NCI-H146 (cell line): ENCODE results near the gene ABCA4.
"Not testable (repeated sequence)": the region's sequence is repeated elsewhere in the genome, so short reads cannot be mapped to it uniquely, and the experiment has no call there.

Experiments used
- DNase-seq: peaks from one replicate; lab custom pipeline; 2025; lab: John Stamatoyannopoulos, UW

Gene ABCA4

DNA sequence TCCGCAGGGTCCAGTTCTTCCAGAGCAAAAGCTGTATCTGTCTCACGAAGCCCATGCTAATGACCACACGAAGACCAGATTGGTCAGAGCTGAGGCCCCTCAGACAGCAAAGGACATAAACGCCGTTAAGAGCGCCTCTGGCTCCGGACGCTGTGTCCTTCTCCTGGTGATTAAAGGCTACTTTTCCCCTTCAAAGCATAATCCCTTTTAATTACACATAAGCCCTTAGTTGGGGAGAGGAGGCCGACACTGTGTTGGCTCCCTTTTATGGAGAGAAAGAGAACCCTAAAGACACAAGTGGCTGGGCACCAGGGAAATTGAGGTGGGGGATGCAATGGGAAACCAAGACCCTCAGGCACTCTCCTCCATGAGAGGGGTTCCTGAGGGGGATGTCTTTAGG, at the start of gene ABCA4:
Gene ABCA4 (minus strand): TSS at position 158 of the 400 bp plus-strand sequence. CDS start 103 bp downstream, at position 55.
- DNase-seq = no peak

DNA sequence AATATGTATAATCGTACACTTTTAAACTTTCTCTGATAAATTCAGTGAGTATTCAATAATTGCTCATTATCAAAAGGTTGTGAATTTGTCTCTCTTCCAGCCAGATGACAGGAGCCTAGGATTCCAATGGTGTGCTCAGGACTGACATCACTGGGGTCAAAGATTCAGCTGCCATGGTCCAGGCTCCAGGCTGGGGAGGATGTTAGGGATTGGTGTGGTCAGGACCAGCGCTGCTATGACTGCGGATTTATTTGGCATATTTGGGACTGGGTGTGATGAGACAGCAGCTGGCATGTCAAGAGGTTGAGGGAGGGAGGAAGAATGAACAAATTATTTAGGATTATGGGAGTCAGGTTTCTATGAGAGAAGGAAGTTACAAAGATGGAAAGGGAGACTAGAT, 48.2 kb upstream of the ABCA4 start:
- DNase-seq = no peak

DNA sequence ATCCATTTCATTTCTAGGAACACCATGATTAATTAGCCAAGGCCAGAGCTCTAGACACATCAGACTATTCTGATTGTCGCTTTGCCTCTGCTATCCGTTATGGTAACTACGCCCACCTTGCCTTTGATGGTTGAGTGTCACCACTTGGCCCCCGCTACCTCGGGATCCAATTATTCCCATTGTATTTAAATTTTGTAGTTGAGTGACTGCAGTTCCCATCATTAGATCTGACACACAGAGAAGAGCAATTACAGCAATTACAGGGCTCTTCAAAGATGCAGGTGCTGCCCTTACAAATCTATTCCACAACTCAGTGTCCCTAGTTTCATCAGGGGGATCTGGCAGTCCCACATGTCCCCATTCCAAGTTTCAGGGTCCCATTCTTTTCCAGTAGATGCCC, 44.9 kb upstream of the ABCA4 start:
- no peak for DNase-seq

DNA sequence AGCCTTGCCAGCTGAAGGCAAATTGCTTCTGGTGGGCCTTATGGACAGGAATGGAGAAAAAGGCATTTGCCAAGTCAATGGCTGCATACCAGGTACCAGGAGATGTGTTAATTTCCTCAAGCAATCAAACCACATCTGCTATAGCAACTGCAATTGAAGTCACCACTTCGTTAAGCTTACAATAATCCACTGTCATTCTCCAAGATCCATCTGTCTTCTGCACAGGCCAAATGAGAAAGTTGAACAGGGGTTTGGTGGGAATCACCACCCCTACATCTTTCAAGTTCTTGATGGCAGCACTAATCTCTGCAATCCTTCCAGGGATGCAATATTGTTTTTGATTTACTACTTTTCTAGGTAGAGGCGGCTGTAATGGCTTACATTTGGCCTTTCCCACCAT, 43.9 kb upstream of the ABCA4 start:
- DNase-seq = not testable (repeated sequence)

DNA sequence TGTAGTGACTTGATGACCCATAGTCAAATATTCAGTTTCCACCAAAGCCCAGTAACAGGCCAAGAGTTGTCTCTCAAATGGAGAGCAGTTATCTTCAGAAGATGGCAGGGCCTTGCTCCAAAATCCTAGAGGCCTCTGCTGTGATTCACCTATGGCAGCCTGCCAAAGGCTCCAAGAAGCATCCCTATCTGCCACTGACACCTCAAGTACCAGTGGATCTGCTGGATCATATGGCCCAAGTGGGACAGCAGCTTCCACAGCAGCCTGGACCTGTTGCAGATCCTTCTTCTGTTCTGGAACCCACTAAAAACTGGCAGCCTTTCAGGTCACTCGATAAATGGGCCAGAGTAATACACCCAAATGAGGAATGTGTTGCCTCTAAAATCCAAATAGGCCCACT, 43.2 kb upstream of the ABCA4 start:
- DNase-seq = not testable (repeated sequence)

DNA sequence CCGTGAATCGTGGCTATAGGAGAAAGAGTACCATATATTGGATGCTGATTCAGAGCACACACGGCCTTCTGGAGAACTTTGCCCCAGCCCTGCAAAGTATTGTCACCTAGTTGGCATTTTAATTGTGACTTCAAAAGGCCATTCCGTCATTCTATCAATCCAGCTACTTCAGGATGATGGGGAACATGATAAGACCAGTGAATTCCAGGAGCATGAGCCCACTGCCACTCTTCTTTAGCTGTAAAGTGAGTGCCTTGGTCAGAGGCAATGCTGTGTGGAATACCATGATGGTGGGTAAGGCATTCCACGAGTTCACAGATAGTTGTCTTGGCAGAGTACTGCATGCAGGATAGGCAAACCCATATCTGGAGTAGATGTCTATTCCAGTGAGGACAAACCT, 42.3 kb upstream of the ABCA4 start:
- not testable (repeated sequence) for DNase-seq

DNA sequence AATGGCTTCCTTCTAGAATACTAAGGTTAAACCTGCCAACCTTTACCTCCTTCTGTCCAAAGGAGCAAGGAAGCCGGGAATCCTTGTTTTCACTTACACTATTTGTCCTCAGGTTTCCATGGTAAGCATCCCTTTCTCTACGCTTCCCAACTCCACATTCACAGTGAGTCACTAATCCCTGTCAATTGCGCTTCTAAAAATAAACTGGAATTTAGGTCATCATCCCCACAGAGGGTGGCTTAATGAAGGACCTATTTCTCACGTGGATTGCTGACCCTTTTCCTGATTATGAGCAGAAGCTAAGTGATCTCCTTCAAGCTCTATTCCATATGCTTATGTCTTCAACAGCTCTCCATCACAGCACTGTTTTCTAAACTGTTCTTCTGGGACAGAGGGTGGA, 39.9 kb upstream of the ABCA4 start:
- no peak for DNase-seq

DNA sequence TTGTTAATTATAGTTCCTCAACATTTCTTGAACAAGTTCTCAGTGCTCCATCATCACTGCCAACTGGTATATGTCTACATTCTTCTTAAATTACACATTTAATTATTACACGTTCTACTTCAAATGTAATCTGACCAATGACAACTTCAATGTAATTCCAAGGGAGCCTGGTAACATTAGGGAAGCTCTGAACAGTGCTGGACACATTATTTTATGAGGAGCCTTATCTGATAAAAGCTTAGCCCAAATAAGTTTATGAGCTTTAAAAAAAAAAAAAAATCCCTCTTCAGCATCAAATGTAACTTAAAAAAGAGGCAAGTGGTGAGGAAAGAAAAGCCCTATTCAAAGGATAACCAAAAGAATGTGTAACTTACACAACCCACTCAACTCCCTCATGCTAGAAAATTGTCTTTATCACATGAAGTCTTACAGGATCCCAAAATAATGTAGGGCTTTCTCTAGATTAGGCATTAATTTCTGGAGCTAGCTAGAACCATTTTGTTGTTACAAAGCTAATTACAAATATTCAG, 35.2 kb upstream of the ABCA4 start:
- no peak for DNase-seq

DNA sequence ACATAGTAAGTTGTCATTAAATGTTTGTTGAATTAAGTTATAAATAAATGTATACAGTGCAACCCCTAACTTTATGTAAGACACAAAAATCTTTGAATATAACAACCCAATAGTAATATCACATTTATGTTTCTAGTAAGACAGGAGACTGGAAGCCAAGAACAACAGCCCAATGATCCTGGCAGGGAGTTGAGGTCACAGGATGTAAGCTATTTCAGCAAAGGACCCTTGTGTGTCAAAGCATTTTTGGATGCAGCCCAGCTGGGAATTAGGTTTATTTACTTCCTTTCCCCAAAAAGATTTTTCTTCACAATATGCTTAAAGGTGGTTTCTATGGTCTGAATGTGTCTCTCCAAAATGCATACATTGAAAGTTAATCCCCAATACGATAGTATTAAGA, 34.0 kb upstream of the ABCA4 start:
- DNase-seq = no peak

DNA sequence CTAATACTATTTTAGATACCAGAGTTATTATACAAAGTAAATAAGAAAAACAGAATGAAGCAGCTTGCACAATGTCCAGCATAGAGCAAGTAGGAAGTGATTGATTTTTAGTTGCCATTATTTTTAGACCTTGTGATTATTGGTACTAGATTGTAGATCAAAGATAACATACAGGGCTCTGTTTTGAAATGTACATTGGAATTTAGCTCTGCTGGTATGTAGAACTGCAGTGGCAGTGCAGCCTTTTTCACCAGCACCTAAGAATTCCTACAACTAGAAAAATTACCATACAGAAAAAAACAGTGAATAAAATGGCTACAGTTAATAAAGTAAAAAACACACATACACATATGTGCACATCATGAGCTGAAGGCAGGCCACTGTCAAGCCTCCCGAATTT, 32.2 kb upstream of the ABCA4 start:
- no peak for DNase-seq

DNA sequence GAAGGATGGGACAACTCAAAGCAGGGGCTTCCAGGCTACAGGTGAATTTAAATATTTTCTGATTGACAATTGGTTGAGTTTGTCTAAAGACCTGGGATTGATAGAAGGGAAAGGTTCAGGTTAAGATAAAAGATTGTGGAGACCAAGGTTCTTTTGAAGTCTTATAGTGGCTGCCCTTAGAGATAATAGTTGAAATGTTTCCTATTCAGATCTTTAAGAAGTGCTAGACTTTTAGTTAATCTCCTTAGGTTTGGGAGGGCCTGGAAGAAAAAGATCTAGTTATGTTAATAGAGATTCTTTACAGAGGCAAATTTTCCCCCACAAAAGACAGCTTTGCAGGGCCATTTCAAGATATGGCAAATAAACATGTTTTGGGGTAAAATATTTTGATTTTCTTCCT, 28.2 kb upstream of the ABCA4 start:
- DNase-seq = not testable (repeated sequence)

DNA sequence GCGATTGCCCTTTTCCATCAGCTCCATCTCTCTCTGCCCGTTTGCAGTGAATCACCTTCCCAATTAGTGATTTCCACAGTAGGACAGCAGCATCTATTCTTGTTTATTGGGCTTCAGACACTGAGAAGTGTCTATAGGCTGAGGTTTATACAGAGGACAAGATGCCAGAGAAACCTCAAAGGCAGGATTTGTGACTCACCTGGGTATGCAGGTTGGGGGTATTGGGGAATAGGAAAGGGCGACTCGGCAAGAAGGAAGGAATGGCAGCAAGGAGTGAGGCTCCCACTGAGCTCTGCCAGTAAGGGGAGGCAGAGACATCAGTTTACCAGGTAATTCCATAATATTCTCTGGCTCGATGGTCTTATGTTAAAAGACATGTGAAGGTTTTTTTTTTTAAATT, 25.3 kb upstream of the ABCA4 start:
- no peak for DNase-seq

DNA sequence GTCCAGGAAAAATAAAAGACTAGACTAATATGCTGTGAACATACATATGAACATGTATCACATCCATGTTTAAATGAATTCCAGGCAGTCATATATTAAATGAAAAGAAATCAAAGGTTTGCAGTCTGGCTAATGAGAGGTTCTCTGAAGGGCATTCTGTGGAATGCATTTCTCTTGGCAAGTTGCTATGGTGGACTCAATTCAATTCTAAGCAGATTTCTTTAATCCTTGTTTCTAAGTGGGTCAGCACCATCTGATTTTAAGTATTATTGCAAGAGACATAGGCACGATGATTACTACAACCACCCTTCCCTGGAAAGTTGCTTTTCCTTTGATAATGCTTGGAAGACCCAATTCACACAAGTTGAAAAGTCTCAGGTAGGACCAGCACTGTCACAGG, 23.9 kb upstream of the ABCA4 start:
- no peak for DNase-seq

DNA sequence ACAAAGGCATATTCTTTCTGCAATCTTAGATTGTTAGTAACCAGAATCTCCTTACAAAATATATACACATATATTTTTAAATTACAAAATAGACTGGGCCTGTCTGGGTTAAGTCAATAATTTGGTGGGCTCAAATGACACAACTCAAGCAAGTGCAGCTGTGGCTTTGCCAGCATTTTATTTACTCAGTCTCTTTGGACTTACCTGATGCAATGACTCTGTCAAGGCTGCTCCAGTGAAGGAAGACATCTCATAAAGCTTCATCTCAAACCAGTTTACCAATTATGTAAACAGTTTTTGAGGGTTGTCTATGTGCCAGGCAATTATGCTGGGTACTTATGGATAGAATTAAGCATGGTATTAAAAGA, 22.8 kb upstream of the ABCA4 start:
- no peak for DNase-seq

DNA sequence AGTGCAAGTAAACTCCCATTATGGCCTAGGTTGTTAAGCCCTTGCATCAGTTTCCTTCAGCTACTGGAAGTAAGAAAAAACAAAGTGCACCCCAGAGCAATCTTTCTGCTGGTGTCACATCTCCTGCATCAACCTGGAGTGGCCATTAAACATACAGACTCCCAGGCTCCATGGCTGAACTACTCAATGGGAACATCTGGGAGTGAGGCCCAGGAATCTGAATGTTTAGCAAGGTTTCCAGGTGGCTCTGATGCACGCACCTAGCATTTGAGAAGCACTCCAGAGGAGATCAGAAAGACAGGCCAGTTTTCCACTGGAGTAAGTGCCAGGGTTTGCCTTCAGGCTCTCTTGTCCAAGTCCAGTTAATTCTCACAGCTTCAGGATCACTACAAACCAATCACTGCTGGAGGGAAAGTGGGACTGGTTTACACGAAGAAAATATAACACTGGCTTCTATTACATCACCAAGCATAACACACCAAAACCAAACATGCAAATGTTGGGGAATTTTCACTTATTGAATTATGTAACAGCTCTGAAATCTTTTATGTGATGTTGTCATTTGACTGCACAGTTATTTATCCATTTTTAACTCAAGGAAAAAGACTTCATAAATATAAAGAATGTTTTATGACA, 22.3 kb upstream of the ABCA4 start:
- no peak for DNase-seq

DNA sequence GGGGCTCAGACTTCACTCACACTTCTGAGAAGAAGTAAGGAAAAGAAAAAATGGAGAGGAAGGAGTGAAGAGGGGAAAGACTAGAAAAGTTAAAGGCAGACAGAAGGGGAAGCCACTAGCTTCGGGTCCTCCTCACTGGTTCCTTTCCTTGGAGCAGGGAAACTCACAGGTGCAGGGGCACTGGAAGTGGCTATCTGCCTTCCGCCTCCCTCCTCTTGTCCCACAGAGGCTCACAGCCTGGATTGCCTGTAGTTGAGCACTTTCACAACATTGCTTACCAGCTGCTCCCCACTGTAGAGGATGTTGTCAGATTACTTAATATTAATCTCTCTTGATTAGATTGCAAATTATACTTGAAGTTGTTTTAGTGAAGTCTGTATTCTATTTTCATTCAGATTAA, 21.6 kb upstream of the ABCA4 start:
- DNase-seq = no peak

DNA sequence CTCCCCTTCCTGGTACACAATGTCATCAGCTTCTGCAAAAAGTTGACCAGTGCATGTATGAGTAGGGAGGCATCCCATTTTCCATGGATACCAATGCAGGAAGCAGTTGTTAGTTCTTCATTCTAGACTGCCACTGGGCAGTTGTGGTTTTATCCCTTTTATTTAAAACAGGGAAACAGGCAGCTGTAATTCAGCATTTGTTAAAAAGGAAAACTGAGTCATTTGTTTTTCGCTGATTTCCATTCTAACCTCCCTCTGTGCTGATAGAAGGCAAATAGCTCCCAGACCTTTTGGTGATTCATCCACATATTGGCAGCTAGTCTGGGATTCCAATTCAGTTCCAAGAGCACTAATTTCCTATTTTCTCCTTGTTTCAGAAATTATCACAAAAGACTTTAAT, 21.1 kb upstream of the ABCA4 start:
- DNase-seq = no peak

DNA sequence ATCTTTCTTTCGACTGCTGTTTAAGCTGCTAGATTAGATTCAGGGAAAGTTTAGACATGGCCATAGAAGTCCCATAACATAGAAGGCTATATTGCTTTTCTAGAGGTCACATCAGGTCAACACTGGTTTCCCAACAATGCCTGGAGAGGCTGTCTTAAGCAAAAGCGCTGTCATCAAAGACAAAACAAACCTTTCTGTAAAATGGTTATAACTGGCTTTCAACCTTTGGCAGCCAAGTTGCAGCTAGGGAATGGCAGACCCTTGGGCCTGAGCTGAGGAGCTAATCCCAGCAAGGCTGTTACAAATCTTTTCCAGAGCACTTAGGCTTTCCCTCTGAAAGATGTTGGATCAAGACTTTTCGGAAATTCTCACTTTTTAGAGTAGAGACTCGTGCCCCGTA, 11.2 kb upstream of the ABCA4 start:
- DNase-seq = no peak

DNA sequence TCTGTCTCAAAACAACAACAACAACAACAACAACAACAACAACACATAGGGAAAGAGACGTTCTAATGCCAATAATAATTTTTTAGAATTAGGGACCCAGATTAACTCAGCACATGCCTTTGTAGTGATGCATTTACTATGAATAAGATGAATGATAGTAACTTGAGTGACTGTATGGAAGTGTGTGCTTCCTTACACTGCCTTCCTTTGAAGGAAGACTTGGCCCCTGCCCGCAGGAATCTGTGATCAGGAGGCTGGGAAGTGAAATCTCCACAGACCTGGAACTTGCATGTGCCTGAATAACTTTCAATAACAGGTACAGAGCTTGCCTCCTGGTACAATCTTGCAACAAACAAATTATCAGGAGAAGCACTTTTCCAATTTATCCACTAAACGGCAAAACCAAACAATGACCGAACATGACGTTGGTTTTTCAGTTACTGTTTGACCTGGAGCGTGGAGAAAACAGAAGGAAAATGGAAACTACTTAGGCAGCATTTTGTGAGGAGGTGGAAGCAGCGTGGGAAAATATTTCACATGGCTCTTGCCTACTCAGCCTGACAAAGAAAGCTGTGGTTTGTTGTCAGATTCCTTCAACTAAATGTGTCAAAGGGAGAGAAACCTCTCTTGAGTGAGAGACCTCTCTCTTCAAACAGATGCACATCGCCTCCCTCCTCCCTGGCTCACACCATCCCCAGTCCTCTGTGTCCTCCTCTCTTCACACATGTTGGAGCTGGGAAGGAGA, 10.1 kb upstream of the ABCA4 start:
- no peak for DNase-seq

DNA sequence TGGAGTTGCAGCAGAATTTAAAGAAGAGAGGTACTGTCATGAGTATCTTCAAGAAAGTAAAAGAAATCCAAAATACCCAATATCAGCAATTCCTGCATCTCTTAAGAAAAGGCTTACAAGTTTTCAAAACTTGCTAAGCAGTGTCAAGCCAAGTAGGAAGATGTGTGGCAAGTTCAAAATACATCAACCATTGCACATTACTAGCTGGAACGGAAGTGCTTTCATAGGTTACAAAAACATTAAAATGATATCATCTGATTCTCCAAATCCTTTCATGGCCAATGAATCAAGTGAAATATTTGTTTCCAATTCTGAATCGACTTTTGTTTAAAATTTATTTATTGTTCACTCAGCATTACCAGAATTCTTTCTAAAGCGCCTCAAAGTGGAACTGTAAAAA, 5.7 kb upstream of the ABCA4 start:
- no peak for DNase-seq

DNA sequence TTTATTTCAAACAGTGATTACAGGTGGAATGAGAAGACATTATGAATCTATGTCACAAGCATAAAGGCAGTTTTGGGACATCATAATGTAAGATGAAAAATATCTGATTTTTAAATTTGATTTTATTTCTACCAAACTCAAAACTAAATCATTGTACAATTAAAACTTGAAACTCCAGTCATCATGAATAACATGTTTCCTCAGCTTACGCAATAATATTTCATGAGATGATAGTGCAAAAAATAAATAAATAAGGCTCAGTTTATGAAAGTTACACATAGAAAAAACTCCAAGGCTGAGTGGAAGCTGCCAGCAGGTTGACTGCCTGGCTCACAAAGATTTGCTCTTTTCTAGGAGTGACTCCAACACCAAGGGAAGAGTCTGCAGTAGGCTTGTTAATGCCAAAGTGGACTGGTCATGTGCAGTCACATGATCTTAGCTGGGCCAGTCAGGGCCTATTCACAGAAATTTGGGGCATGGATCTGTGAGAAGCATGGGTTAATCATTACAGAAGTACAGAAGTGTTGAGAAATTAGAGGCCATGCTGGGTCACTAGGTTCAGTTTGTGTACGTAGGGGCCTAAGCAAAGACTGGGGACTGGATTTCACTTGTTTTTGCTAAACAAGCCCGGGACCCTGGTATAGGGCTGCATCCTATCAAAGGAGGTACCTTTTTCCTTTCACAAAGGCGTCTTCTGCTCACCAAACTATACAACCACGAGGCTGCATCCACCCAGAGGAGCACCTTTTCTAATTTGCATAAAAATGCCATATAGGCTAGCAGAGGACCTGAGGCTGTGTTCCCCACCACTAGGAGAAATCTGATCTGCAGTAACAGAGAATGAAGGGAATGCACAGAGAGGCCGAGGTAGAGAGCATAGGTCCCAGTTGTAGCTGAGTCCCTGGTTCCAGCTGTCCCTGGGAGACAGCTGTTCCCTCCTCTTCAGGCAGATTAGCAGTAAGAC, 4.9 kb upstream of the ABCA4 start:
- no peak for DNase-seq

DNA sequence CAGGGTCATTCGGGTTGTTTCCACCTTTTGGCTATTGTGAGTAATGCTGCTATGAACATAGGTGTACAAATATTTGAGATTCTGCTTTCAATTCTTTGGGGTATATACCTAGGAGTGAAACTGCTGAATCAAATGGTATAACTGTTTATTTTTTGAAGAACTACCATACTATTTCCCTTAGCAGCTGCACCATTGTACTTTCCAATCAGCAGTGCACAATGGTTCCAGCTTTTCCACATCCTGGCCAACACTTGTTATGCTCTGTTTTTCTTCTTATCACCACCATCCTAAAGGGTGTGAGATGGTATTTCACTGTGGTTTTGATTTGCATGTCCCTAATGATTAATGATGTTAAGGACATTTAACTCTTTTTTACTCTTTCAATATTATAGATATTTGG, 3.6 kb upstream of the ABCA4 start:
- DNase-seq = no peak
